ENCODE data around the gene NUDT7.

The NUDT7 gene

DNA sequence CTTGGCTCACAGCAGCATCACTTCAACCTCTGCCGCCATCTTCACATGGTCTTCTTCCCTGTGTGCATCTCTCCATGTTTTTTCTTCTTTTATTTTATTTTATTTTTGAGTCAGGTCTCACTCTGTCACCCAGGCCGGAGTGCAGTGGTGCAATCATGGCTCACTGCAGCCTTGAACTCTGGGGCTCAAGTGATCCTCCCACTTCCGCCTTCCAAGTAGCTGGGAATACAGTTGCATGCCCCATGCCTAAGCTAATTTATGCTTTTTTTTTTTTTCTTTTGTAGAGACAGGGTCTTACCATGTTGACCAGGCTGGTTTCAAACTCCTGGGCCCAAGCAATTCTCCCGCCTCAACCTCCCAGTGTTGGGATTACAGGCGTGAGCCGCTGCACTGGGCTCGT is 1.9 kb downstream of the NUDT7 start:
- H3K9ac ChIP-seq (ENCODE audit: low read depth, low read length) = no peak overlapping the region
- H3K4me3 ChIP-seq (ENCODE audit: low read depth, low read length) = no peak overlapping the region
- H3K27me3 ChIP-seq (ENCODE audit: control insufficient read depth, insufficient read depth, low read length) = no peaks in the 10 kb centered on the region
- no peaks in the 10 kb centered on the region for H3K9me3 ChIP-seq (ENCODE audit: control insufficient read depth, insufficient read depth, low read length)
- H3K36me3 ChIP-seq (ENCODE audit: control insufficient read depth, insufficient read depth, low read length) = no peaks in the 10 kb centered on the region
- H3K27ac ChIP-seq (ENCODE audit: low read depth, low read length) = no peak overlapping the region
- H3K4me1 ChIP-seq (ENCODE audit: control insufficient read depth, insufficient read depth, low read length) = peaks cover 5% of the 10 kb centered on the region; the same call in 1 of the 2 replicates

DNA sequence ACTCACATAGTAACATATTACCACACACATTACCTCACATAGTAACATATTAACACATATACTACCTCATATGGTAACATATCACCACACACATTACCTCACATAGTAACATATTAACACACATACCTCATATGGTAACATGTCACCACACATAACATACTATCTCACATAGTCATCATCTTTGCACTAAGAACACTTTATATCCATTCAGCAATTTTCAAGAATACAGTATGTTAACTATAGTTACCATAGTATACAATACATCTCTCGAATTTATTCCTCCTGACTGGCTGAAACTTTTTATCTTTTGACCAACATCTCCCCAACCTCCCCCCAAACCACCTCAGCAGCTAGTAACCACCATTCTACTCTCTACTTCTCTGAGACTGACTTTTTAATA is 7.6 kb downstream of the NUDT7 start:
- no peaks in the 10 kb centered on the region for H3K9me3 ChIP-seq (ENCODE audit: control insufficient read depth, insufficient read depth, low read length)
- H3K4me3 ChIP-seq (ENCODE audit: low read depth, low read length) = no peak overlapping the region
- no peaks in the 10 kb centered on the region for H3K27me3 ChIP-seq (ENCODE audit: control insufficient read depth, insufficient read depth, low read length)
- H3K27ac ChIP-seq (ENCODE audit: low read depth, low read length) = no peak overlapping the region
- H3K36me3 ChIP-seq (ENCODE audit: control insufficient read depth, insufficient read depth, low read length) = no peaks in the 10 kb centered on the region
- no peaks in the 10 kb centered on the region for H3K4me1 ChIP-seq (ENCODE audit: control insufficient read depth, insufficient read depth, low read length)
- H3K9ac ChIP-seq (ENCODE audit: low read depth, low read length) = no peak overlapping the region

DNA sequence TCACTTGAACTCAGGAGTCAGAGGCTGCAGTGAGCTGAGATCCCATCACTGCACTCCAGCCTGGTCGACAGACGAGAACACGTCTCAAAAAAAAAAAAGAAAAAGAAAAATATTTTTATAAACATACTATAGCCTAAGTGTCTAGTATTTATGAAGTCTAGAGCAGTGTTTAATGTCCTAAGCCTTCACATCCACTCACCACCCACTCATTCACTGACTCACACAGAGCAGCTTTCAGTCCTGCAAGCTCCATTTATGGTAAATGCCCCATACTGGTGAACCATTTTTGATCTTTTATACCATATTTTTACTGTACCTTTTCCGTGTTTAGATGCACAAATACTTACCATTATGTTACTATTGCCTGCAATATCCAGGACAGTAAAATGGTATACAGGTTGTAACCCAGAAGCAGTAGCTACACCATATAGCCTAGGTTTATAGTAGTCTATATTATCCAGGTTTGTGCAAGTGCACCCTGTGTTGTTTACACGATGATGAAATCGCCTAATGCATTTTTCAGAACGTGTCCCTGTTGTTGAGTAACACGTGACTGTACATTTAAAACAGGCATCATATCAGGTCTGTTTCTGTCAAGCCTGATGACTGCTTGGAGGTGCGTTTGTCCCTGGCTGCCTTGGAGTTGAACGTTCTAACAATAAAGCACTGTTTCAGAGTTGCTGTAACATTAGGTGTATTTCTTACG is 10.1 kb downstream of the NUDT7 start:
- H3K36me3 ChIP-seq (ENCODE audit: control insufficient read depth, insufficient read depth, low read length) = no peaks in the 10 kb centered on the region
- H3K4me1 ChIP-seq (ENCODE audit: control insufficient read depth, insufficient read depth, low read length) = no peaks in the 10 kb centered on the region
- no peak overlapping the region for H3K27ac ChIP-seq (ENCODE audit: low read depth, low read length)
- no peak overlapping the region for H3K9ac ChIP-seq (ENCODE audit: low read depth, low read length)
- no peak overlapping the region for H3K4me3 ChIP-seq (ENCODE audit: low read depth, low read length)
- no peaks in the 10 kb centered on the region for H3K27me3 ChIP-seq (ENCODE audit: control insufficient read depth, insufficient read depth, low read length)
- no peaks in the 10 kb centered on the region for H3K9me3 ChIP-seq (ENCODE audit: control insufficient read depth, insufficient read depth, low read length)

DNA sequence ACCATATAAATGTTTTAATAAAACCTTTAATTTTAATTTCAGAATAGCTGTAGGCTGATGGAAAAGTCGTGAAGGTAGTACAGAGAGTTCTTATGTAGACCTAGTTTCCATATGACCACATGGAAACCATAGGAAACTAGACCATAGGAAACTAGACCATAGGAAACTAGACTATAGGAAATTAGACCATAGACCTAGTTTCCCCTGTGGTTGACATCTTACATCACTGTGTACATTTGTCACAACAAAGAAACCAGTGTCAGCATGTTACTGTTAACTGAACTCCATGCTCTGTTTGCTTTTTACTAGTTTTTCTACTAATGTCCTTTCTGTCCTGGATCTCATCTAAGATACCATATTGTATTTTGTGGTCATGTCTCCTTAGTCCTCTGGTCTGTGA is 14.6 kb downstream of the NUDT7 start:
- H3K9ac ChIP-seq (ENCODE audit: low read depth, low read length) = no peak overlapping the region
- no peak overlapping the region for H3K27ac ChIP-seq (ENCODE audit: low read depth, low read length)
- no peaks in the 10 kb centered on the region for H3K9me3 ChIP-seq (ENCODE audit: control insufficient read depth, insufficient read depth, low read length)
- H3K4me1 ChIP-seq (ENCODE audit: control insufficient read depth, insufficient read depth, low read length) = no peaks in the 10 kb centered on the region
- H3K36me3 ChIP-seq (ENCODE audit: control insufficient read depth, insufficient read depth, low read length) = no peaks in the 10 kb centered on the region
- no peaks in the 10 kb centered on the region for H3K27me3 ChIP-seq (ENCODE audit: control insufficient read depth, insufficient read depth, low read length)
- H3K4me3 ChIP-seq (ENCODE audit: low read depth, low read length) = no peak overlapping the region

DNA sequence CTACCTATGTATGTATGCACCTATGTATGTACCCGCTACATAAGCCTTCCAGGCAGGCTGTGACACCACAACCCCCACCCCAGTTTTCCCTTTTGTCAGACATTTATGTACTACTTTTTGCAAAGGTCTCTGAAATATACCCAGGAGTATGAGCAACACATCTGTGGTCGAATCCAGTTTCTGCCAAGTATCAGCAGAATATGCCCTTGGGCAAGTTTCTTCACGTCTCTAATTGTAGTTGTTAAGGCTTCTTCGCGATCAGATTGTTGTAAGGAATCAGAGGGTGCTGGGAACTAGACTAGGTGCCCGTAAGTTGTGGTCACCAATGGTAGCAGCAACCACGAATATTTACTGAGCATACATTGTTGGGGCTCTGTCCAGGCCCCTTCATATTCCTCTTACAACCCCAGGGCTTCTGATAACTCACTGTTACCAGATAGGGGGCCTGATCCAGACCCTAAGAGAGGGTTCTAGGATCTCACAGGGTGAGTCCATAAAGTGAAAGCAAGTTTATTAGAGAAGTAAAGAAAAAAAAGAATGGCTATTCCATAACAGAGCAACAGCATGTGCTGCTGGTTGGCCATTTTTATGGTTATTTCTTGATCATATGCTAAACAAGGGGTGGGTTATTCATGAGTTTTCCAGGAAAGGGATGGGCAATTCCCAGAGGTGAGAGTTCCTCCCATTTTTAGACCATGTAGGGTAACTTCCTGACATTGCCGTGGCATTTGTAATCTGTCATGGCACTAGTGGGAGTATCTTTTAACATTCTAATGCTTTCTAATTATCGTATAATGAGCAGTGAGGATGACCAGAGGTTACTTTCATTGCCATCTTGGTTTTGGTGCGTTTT is 16.6 kb downstream of the NUDT7 start:
- Histone ChIP-seq H3K4me3 (ENCODE audit: low read depth, low read length) (no peak overlapping the region), H3K27ac (ENCODE audit: low read depth, low read length) (no peak overlapping the region), H3K9ac (ENCODE audit: low read depth, low read length) (no peak overlapping the region), H3K9me3 (ENCODE audit: control insufficient read depth, insufficient read depth, low read length) (no peaks in the 10 kb centered on the region), H3K36me3 (ENCODE audit: control insufficient read depth, insufficient read depth, low read length) (no peaks in the 10 kb centered on the region), H3K27me3 (ENCODE audit: control insufficient read depth, insufficient read depth, low read length) (no peaks in the 10 kb centered on the region), H3K4me1 (ENCODE audit: control insufficient read depth, insufficient read depth, low read length) (no peaks in the 10 kb centered on the region)

DNA sequence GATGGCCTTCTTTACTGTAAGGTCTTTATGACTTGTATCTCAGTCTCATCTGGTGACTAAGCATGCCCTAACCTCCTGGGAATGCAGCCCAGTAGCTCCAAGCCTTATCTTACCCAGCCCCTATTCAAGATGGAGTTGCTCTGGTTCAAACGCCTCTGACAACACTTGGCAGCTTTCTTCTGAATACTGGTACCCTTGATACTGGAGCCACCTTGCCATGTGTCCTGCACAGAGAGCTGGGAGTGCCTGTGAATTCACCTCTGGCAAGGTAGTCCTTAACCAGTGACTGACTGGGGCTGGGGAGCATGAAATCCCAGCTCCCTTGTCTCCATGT is 17.2 kb downstream of the NUDT7 start:
- Histone ChIP-seq H3K4me1 (ENCODE audit: control insufficient read depth, insufficient read depth, low read length) (no peaks in the 10 kb centered on the region), H3K9ac (ENCODE audit: low read depth, low read length) (no peak overlapping the region), H3K27ac (ENCODE audit: low read depth, low read length) (no peak overlapping the region), H3K36me3 (ENCODE audit: control insufficient read depth, insufficient read depth, low read length) (no peaks in the 10 kb centered on the region), H3K9me3 (ENCODE audit: control insufficient read depth, insufficient read depth, low read length) (no peaks in the 10 kb centered on the region), H3K4me3 (ENCODE audit: low read depth, low read length) (no peak overlapping the region), H3K27me3 (ENCODE audit: control insufficient read depth, insufficient read depth, low read length) (no peaks in the 10 kb centered on the region)

DNA sequence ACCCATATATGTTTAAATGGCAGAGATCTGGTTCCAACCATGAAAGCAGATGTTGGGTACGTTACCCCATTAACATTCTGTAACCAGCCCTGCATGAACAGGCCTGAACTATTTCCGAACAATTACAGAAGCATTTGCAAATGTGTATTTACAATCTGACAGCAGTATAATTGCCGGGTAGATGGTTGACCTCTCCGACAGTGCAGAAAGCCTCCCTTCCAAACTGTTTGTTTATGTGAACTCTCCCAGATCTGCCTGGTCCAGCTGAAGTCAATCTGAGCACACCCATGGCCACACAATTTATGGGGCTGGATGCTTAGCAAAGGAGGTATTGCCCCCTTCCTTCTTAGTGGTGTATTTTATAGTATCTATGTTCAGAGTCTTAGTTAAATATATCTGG is 21.8 kb downstream of the NUDT7 start:
- Histone ChIP-seq H3K9me3 (ENCODE audit: control insufficient read depth, insufficient read depth, low read length) (no peaks in the 10 kb centered on the region), H3K4me3 (ENCODE audit: low read depth, low read length) (no peak overlapping the region), H3K4me1 (ENCODE audit: control insufficient read depth, insufficient read depth, low read length) (no peaks in the 10 kb centered on the region), H3K27ac (ENCODE audit: low read depth, low read length) (no peak overlapping the region), H3K9ac (ENCODE audit: low read depth, low read length) (no peak overlapping the region), H3K27me3 (ENCODE audit: control insufficient read depth, insufficient read depth, low read length) (peaks cover 4% of the 10 kb centered on the region; the same call in 1 of the 2 replicates), H3K36me3 (ENCODE audit: control insufficient read depth, insufficient read depth, low read length) (no peaks in the 10 kb centered on the region)

DNA sequence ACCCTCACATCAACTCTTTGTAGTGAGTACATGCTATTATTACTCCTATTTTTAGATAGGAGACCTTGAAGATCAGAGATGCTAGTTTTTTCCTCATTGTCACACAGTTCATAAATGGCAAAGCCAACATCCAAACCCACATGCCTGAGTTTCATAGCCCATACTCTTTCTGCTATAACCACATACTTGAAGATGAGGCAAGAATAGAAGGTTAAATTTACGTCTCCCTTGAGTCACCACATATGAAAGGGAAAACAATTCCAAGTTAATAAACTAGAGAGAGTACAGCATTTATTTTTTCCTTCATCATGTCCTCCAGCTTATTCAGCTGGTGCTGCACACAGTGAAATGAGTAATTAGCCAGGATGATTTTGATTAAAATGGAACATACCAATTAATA is 23.7 kb downstream of the NUDT7 start:
- H3K27me3 ChIP-seq (ENCODE audit: control insufficient read depth, insufficient read depth, low read length) = peaks cover 4% of the 10 kb centered on the region; the same call in 1 of the 2 replicates
- H3K4me3 ChIP-seq (ENCODE audit: low read depth, low read length) = no peak overlapping the region
- H3K27ac ChIP-seq (ENCODE audit: low read depth, low read length) = no peak overlapping the region
- no peaks in the 10 kb centered on the region for H3K9me3 ChIP-seq (ENCODE audit: control insufficient read depth, insufficient read depth, low read length)
- H3K36me3 ChIP-seq (ENCODE audit: control insufficient read depth, insufficient read depth, low read length) = no peaks in the 10 kb centered on the region
- no peak overlapping the region for H3K9ac ChIP-seq (ENCODE audit: low read depth, low read length)
- H3K4me1 ChIP-seq (ENCODE audit: control insufficient read depth, insufficient read depth, low read length) = no peaks in the 10 kb centered on the region

DNA sequence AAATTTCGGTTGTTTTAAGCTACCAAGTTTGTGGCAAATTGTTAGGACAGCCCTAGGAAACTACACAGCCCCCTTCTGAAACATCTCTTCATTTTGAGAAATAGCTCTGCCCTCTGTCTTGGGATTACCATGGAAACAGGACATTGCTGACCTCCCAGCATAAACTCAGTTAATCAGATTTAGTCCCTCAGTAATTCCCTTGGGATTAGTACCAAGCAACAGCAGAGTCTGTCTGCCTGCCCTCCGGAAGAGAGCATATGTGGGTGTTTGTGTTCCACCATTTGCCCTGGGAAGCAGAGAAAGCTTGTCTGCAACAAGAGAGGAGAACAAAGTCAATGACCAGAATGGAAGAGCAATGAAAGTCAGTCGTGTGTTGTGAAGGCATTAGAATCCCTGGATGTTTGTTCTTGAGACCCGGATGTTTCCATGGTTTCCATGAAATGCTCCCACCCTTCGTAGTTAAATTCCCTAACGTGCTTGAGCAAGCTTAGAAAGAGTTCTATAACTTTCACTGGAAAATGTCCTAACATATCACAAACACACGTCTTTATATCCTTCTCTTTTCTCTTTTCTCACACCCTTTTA is 26.2 kb downstream of the NUDT7 start:
- Histone ChIP-seq H3K9me3 (ENCODE audit: control insufficient read depth, insufficient read depth, low read length) (no peaks in the 10 kb centered on the region), H3K27ac (ENCODE audit: low read depth, low read length) (no peak overlapping the region), H3K4me3 (ENCODE audit: low read depth, low read length) (no peak overlapping the region), H3K9ac (ENCODE audit: low read depth, low read length) (no peak overlapping the region), H3K4me1 (ENCODE audit: control insufficient read depth, insufficient read depth, low read length) (no peaks in the 10 kb centered on the region), H3K27me3 (ENCODE audit: control insufficient read depth, insufficient read depth, low read length) (peaks cover 4% of the 10 kb centered on the region; the same call in 1 of the 2 replicates), H3K36me3 (ENCODE audit: control insufficient read depth, insufficient read depth, low read length) (no peaks in the 10 kb centered on the region)

DNA sequence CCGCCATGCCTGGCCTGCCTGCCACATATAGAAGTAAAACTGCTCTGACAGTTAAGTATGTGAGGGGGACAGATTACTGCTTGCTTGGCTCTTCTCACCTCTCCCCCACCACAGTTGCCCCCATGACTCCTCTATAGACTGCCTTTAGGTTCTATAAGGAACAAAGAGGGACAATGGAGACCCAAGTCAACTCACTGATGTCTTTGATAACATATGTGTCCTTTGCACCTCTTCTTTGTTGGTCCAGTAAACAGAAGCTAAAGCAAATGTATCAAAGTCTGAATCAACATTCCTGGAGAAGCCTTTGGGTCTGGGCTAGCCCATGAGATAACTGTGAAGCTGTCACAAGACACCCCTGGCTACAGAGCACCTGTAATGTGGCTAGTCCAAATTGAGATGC is 27.1 kb downstream of the NUDT7 start:
- H3K36me3 ChIP-seq (ENCODE audit: control insufficient read depth, insufficient read depth, low read length) = no peaks in the 10 kb centered on the region
- H3K9ac ChIP-seq (ENCODE audit: low read depth, low read length) = no peak overlapping the region
- no peak overlapping the region for H3K4me3 ChIP-seq (ENCODE audit: low read depth, low read length)
- H3K27me3 ChIP-seq (ENCODE audit: control insufficient read depth, insufficient read depth, low read length) = peaks cover 4% of the 10 kb centered on the region; the same call in 1 of the 2 replicates
- no peaks in the 10 kb centered on the region for H3K4me1 ChIP-seq (ENCODE audit: control insufficient read depth, insufficient read depth, low read length)
- H3K9me3 ChIP-seq (ENCODE audit: control insufficient read depth, insufficient read depth, low read length) = no peaks in the 10 kb centered on the region
- no peak overlapping the region for H3K27ac ChIP-seq (ENCODE audit: low read depth, low read length)

DNA sequence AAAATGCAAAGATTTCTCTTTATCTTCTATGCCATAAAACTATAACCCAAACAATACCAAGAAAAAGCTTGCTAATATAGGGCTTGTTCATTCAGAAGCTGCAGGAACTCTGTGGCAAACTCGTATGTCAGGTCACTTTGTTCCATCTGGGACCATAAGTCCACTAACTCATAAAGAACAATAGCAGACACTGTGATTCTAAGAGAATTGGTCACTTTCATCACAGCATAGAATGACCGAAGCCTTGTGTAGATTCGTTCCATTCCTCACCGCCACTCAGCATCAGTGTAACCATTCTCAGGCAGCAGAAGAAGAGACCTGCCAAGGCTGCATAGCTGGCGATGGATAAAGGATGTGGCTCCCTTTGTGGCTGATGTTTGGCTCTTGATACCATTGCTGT is 35.7 kb downstream of the NUDT7 start:
- H3K9me3 ChIP-seq (ENCODE audit: control insufficient read depth, insufficient read depth, low read length) = no peaks in the 10 kb centered on the region
- no peak overlapping the region for H3K27ac ChIP-seq (ENCODE audit: low read depth, low read length)
- H3K9ac ChIP-seq (ENCODE audit: low read depth, low read length) = no peak overlapping the region
- no peaks in the 10 kb centered on the region for H3K36me3 ChIP-seq (ENCODE audit: control insufficient read depth, insufficient read depth, low read length)
- H3K4me1 ChIP-seq (ENCODE audit: control insufficient read depth, insufficient read depth, low read length) = no peaks in the 10 kb centered on the region
- H3K27me3 ChIP-seq (ENCODE audit: control insufficient read depth, insufficient read depth, low read length) = no peaks in the 10 kb centered on the region
- H3K4me3 ChIP-seq (ENCODE audit: low read depth, low read length) = no peak overlapping the region
